GM18526 (cell line): ENCODE measurements around the gene DRD1.

Experiments used
- POLR2A ChIP-seq: IDR thresholded peaks from 3 replicates; pipeline ENCODE4 v1.6.1; 2011; ENCODE audit not compliant: insufficient read length; ENCODE audit errors: extremely low read depth

The DRD1 gene

GRCh38 chr5:175452166-175452565 lies 8.2 kb upstream of the DRD1 start:
- no peak for TF ChIP-seq POLR2A

GRCh38 chr5:175448276-175448675 lies 4.3 kb upstream of the DRD1 start:
- no peak for TF ChIP-seq POLR2A

DNA sequence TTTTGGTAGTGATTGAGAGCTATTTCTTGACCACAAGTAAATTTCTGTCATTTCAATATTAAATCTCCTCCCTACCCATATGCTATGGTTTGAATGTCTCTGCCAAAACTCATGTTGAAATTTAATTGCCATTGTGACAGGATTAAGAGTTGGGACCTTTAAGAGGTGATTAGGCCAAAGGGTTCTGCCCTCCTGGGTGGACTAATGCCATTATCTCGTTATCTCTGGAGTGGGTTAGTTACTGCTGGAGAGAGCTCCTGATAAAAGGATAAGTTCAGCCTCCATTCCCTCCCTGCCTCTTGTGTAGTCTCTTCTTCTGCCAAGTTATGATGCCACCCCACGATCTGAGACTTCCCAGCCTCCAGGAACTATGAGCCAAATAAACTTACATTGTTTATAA lies 3.6 kb upstream of the DRD1 start:
- no peak for TF ChIP-seq POLR2A

- no peak for TF ChIP-seq POLR2A
These were observed 999 bp upstream of the DRD1 start for GRCh38 chr5:175444905-175445456.

GRCh38 chr5:175443514-175444059 lies 395 bp downstream of the DRD1 start:
- no peak for TF ChIP-seq POLR2A

GRCh38 chr5:175438234-175438857 lies 5.6 kb downstream of the DRD1 start:
- no peak for TF ChIP-seq POLR2A

DNA sequence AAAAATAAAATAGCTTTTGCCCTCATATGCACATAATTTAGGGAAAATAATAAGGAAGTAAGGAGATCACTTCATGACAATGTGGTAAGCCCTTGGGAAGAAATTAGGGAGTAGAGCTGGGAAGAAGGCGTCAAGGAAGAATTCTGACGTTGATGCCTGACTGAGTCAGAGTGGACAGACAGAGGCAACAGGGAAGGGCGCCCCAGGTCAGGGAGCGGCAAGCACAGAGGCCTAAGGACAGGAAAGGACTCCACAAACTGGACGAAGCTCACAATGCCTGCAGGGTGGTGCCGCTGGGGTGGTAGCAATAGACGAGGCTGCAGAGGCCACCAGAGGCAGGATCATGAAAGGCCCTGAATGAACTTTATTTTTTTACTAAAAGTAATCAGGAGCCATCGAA lies 7.6 kb downstream of the DRD1 start:
- TF ChIP-seq POLR2A, result no peak

DNA sequence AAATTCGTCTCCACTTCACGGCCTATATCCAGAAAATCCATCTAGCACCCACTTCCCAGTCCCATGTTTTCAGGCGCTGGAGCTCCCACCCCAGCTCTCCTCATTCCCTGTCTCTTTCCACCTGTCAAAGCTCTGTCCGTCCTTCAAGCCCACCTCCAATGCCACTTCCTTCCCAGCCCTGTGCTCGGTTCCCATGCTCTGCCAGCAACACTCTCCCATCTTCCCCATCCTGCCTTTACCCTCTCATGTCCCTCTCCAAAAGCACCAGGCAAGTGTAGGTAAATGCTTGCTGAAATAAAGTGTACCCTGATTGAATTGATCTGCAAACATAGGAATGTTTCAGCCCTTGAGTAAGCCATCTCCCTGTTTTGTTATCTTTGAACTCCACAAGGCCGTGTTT lies 9.2 kb downstream of the DRD1 start:
- no peak for TF ChIP-seq POLR2A

- TF ChIP-seq POLR2A, result no peak
These were observed 16.2 kb downstream of the DRD1 start for GRCh38 chr5:175427762-175428161.

GRCh38 chr5:175422058-175422457 lies 21.9 kb downstream of the DRD1 start:
- no peak for TF ChIP-seq POLR2A

DNA sequence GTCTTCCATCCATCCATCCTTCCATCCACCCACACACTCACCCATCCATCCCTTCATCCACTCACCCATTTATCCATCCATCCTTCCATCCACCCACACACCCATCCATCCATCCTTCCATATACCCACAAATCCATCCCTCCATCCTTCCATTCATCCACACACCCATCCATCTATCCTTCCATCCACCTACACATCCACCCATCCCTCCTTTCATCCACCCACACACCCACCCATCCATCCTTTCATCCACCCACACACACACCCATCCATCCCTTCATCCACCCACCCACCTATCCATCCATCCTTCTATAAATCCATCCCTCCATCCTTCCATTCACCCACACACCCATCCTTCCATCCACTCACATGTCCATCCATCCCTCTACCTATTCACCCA lies 23.6 kb downstream of the DRD1 start:
- no peak for TF ChIP-seq POLR2A

DNA sequence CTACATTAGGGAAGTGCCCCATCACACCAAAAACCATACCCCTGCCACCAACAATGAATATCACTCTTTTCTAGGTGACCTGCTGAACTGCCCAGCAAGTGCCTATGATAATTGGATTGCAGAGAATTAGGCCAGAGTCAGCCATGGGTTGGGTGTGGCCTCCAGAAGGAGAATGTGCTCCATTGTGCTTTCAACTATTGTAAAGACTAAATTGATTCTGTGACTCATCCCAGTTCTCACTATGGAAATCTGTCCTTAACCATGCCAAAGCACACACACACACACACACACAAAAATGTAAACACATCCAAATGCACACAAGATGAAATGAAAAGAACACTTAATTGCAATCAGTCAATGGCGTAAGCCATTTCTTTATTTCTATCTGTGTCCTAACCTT lies 25.7 kb downstream of the DRD1 start:
- no peak for TF ChIP-seq POLR2A

DNA sequence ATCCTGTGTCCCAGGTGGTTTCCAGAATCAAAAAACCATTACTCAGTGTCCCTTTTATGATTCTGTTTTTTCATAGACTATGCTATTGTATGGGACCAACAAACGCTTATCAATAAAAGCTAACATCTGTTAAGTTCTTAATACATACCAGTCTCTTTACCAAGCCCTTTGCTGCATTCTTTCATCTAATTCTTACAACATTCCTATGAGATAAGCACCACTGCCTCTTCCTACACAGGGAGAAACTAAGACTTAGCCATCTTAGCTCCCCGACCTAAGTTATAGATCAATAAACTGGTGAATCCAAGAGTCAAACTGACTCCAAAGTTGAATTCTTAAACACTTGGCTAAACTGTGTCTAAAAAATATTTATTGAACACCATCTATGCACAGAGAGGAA lies 26.6 kb downstream of the DRD1 start:
- TF ChIP-seq POLR2A, result no peak

DNA sequence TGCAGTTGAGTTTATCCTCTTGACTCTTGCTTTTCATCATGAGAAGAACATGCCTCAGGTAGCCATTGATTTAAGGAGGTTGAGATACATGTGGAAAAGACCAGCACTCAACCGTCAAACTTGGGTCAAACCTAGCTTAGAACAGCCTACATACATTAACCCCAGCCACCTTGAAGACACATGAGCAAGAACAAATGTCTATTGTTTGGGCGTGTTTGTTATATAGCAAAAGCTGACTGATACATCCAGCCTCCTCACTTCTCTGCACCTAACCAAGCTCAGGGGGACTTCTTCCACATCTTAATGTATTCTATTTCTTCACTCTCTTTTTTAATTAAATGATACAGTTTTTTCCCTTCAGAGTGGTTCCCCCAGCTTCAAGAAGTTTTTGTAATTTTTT lies 28.7 kb downstream of the DRD1 start:
- TF ChIP-seq POLR2A, result no peak

- no peak for TF ChIP-seq POLR2A
These were observed 33.1 kb downstream of the DRD1 start for GRCh38 chr5:175410926-175411325.

GRCh38 chr5:175406300-175406699 lies 37.7 kb downstream of the DRD1 start:
- TF ChIP-seq POLR2A, result no peak

- TF ChIP-seq POLR2A, result no peak
These were observed 49.4 kb downstream of the DRD1 start for GRCh38 chr5:175394601-175395000.
